ENCODE results near the gene SPEG.

Gene SPEG

GRCh38 chr2:219488149-219488843, 53.7 kb downstream of the SPEG start:
- no peak for DNase-seq (ENCODE audit: low read depth)
- no peak for TF ChIP-seq CTCF (IDR thresholded peaks at IDR 0.05; ENCODE audit: control insufficient read depth, insufficient read depth, low read depth, low read length, missing control alignments)
- H3K4me3 ChIP-seq (ENCODE audit: control insufficient read depth, low read depth, low read length), result no peak overlapping the region

GRCh38 chr2:219488844-219489194, 54.2 kb downstream of the SPEG start:
- no peak for DNase-seq (ENCODE audit: low read depth)
- no peak for TF ChIP-seq CTCF (IDR thresholded peaks at IDR 0.05; ENCODE audit: control insufficient read depth, insufficient read depth, low read depth, low read length, missing control alignments)
- no peak overlapping the region for H3K4me3 ChIP-seq (ENCODE audit: control insufficient read depth, low read depth, low read length)

- no peak for DNase-seq (ENCODE audit: low read depth)
- TF ChIP-seq CTCF (IDR thresholded peaks at IDR 0.05; ENCODE audit: control insufficient read depth, insufficient read depth, low read depth, low read length, missing control alignments), result no peak
- H3K4me3 ChIP-seq (ENCODE audit: control insufficient read depth, low read depth, low read length), result no peak overlapping the region
Observed at GRCh38 chr2:219489315-219489714, 54.7 kb downstream of the SPEG start.

GRCh38 chr2:219490186-219490585, 55.5 kb downstream of the SPEG start:
- no peak overlapping the region for H3K4me3 ChIP-seq (ENCODE audit: control insufficient read depth, low read depth, low read length)
- no peak for TF ChIP-seq CTCF (IDR thresholded peaks at IDR 0.05; ENCODE audit: control insufficient read depth, insufficient read depth, low read depth, low read length, missing control alignments)
- no peak for DNase-seq (ENCODE audit: low read depth)

GRCh38 chr2:219490600-219491130, 56.0 kb downstream of the SPEG start:
- no peak for DNase-seq (ENCODE audit: low read depth)
- TF ChIP-seq CTCF (IDR thresholded peaks at IDR 0.05; ENCODE audit: control insufficient read depth, insufficient read depth, low read depth, low read length, missing control alignments), result no peak
- H3K4me3 ChIP-seq (ENCODE audit: control insufficient read depth, low read depth, low read length), result no peak overlapping the region

GRCh38 chr2:219491278-219491963, 56.8 kb downstream of the SPEG start:
- no peak for TF ChIP-seq CTCF (IDR thresholded peaks at IDR 0.05; ENCODE audit: control insufficient read depth, insufficient read depth, low read depth, low read length, missing control alignments)
- no peak for DNase-seq (ENCODE audit: low read depth)
- no peak overlapping the region for H3K4me3 ChIP-seq (ENCODE audit: control insufficient read depth, low read depth, low read length)

Data from AG09309 (cell line).